ENCODE measurements around the gene TMPRSS4.

The TMPRSS4 gene

DNA sequence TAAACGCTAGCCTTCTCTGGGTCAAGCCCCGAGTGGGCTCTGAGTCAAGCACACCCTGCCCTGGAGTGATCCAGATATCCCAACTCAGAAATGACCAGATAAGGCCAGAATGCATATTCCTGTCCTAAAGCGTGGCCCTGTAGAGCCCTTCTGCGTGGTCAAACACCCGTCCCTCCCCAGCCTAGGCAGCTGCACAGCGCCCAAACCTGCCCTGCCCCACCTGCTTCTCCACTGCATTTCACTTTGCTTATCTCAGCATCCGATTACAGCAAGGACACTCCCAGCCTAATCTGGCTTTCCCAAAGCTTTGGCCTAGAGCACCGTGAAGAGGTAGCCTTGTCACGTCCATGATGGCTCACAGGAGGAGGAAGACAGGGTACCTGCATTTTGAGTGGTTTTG lies 11.9 kb upstream of the TMPRSS4 start:
- no peak for DNase-seq
- Histone ChIP-seq H3K9me2 (replicated peaks; ENCODE audit: insufficient read depth, low read length) (no peaks in the 10 kb centered on the region), H3K27me3 (replicated peaks; ENCODE audit: insufficient read depth, low read length) (no peaks in the 10 kb centered on the region), H4K20me1 (ENCODE audit: insufficient read depth, low read length) (no peaks in the 10 kb centered on the region), H3K4me2 (ENCODE audit: low read depth, low read length) (no peak overlapping the region), H3K4me3 (ENCODE audit: low read length) (no peak overlapping the region), H3F3A (ENCODE audit: insufficient read depth, low read length) (no peaks in the 10 kb centered on the region), H3K4me1 (ENCODE audit: low read length) (no peaks in the 10 kb centered on the region), H3K79me2 (ENCODE audit: low read length) (no peaks in the 10 kb centered on the region), H3K9ac (ENCODE audit: low read length) (no peak overlapping the region), H3K27ac (ENCODE audit: low read length) (no peak overlapping the region), H2AFZ (ENCODE audit: low read length) (no peak overlapping the region), H3K36me3 (replicated peaks; ENCODE audit: insufficient read depth, low read length) (no peaks in the 10 kb centered on the region), H3K9me3 (replicated peaks; ENCODE audit: insufficient read depth, low read length) (no peaks in the 10 kb centered on the region)
- TF ChIP-seq, protein P1, sequence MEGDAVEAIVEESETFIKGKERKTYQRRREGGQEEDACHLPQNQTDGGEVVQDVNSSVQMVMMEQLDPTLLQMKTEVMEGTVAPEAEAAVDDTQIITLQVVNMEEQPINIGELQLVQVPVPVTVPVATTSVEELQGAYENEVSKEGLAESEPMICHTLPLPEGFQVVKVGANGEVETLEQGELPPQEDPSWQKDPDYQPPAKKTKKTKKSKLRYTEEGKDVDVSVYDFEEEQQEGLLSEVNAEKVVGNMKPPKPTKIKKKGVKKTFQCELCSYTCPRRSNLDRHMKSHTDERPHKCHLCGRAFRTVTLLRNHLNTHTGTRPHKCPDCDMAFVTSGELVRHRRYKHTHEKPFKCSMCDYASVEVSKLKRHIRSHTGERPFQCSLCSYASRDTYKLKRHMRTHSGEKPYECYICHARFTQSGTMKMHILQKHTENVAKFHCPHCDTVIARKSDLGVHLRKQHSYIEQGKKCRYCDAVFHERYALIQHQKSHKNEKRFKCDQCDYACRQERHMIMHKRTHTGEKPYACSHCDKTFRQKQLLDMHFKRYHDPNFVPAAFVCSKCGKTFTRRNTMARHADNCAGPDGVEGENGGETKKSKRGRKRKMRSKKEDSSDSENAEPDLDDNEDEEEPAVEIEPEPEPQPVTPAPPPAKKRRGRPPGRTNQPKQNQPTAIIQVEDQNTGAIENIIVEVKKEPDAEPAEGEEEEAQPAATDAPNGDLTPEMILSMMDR (IDR thresholded peaks at IDR 0.05; ENCODE audit: low read length) = no peak
- no peak for TF ChIP-seq EZH2phosphoT487 (IDR thresholded peaks at IDR 0.05; ENCODE audit: low read length)
- no peak for TF ChIP-seq EZH2 (optimal IDR thresholded peaks at IDR 0.05; ENCODE audit: low read depth, low read length)

DNA sequence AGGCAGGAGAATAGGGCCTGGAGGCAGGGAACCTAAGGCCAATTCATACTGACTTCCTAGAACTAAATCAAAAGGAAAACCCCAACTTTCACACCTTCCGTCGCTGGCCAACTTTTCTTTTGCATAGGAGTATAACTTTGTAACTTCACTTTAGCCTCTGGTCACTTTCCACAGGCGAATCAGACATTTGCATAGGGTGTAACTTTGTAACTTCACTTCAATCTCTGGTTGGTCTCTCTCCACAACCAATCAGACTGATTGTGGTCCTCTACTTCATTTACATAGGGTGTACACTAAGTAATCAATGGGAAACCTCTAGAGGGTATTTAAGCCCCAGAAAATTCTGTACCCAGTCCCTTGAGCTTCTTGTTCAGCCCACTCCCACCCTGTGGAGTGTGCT lies 11.5 kb upstream of the TMPRSS4 start:
- no peak overlapping the region for H3K27ac ChIP-seq (ENCODE audit: low read length)
- no peaks in the 10 kb centered on the region for H3K9me2 ChIP-seq (replicated peaks; ENCODE audit: insufficient read depth, low read length)
- no peaks in the 10 kb centered on the region for H3K36me3 ChIP-seq (replicated peaks; ENCODE audit: insufficient read depth, low read length)
- TF ChIP-seq EZH2 (optimal IDR thresholded peaks at IDR 0.05; ENCODE audit: low read depth, low read length) (no peak), EZH2phosphoT487 (IDR thresholded peaks at IDR 0.05; ENCODE audit: low read length) (no peak)
- TF ChIP-seq, protein P1 (IDR thresholded peaks at IDR 0.05; ENCODE audit: low read length) = no peak
- H3F3A ChIP-seq (ENCODE audit: insufficient read depth, low read length) = no peaks in the 10 kb centered on the region
- H3K4me2 ChIP-seq (ENCODE audit: low read depth, low read length) = no peak overlapping the region
- H3K79me2 ChIP-seq (ENCODE audit: low read length) = no peaks in the 10 kb centered on the region
- no peak for DNase-seq
- no peak overlapping the region for H2AFZ ChIP-seq (ENCODE audit: low read length)
- H3K9me3 ChIP-seq (replicated peaks; ENCODE audit: insufficient read depth, low read length) = no peaks in the 10 kb centered on the region
- no peak overlapping the region for H3K4me3 ChIP-seq (ENCODE audit: low read length)
- H3K27me3 ChIP-seq (replicated peaks; ENCODE audit: insufficient read depth, low read length) = no peaks in the 10 kb centered on the region
- no peaks in the 10 kb centered on the region for H3K4me1 ChIP-seq (ENCODE audit: low read length)
- H4K20me1 ChIP-seq (ENCODE audit: insufficient read depth, low read length) = no peaks in the 10 kb centered on the region
- no peak overlapping the region for H3K9ac ChIP-seq (ENCODE audit: low read length)

DNA sequence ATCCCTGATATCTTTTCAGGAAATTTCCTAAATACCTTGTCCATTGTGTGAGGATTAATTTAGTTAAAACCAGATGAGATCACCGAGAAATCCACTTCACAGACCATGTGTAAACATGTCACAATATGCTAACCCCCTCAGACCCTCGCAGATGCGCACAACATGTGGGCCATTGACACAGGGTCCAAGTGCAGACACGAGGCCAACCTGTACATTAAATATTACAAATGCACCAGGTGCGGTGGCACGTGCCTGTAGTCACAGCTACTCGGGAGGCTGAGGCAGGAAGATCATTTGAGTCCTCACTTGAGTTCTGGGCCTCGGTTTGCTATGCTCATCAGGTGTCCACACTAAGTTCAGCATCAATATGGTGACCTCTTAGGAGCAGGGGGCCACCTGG lies 9.9 kb upstream of the TMPRSS4 start:
- Histone ChIP-seq H3K36me3 (replicated peaks; ENCODE audit: insufficient read depth, low read length) (no peaks in the 10 kb centered on the region), H3K4me2 (ENCODE audit: low read depth, low read length) (no peak overlapping the region), H3K9me3 (replicated peaks; ENCODE audit: insufficient read depth, low read length) (no peaks in the 10 kb centered on the region), H3K79me2 (ENCODE audit: low read length) (no peaks in the 10 kb centered on the region), H3K9me2 (replicated peaks; ENCODE audit: insufficient read depth, low read length) (no peaks in the 10 kb centered on the region), H3K27me3 (replicated peaks; ENCODE audit: insufficient read depth, low read length) (no peaks in the 10 kb centered on the region), H3F3A (ENCODE audit: insufficient read depth, low read length) (no peaks in the 10 kb centered on the region), H3K4me1 (ENCODE audit: low read length) (no peaks in the 10 kb centered on the region), H3K27ac (ENCODE audit: low read length) (no peak overlapping the region), H3K4me3 (ENCODE audit: low read length) (no peak overlapping the region), H3K9ac (ENCODE audit: low read length) (no peak overlapping the region), H4K20me1 (ENCODE audit: insufficient read depth, low read length) (no peaks in the 10 kb centered on the region), H2AFZ (ENCODE audit: low read length) (no peak overlapping the region)
- TF ChIP-seq, protein P1 (IDR thresholded peaks at IDR 0.05; ENCODE audit: low read length) = no peak
- no peak for TF ChIP-seq EZH2phosphoT487 (IDR thresholded peaks at IDR 0.05; ENCODE audit: low read length)
- no peak for TF ChIP-seq EZH2 (optimal IDR thresholded peaks at IDR 0.05; ENCODE audit: low read depth, low read length)
- DNase-seq = no peak
